ENCODE data around the gene PTCHD1.

PTCHD1 gene

GRCh38 chrX:23451266-23451665 is 116.6 kb downstream of the PTCHD1 start:
- no peak for DNase-seq (ENCODE audit: extremely low read depth, low read depth)
- TF ChIP-seq CTCF (IDR thresholded peaks at IDR 0.05; ENCODE audit: low read depth, low read length): no peak

Data from AG09319 (cell line).